GM19099 (cell line): ENCODE results near the gene NABP1.

Experiments
- POLR2A ChIP-seq: IDR thresholded peaks from 3 replicates; pipeline ENCODE4 v1.6.1; 2011; ENCODE audit warnings: low read depth; ENCODE audit not compliant: insufficient read length; ENCODE audit errors: extremely low read depth

NABP1 gene

GRCh38 chr2:191687867-191688266, 9.9 kb downstream of the NABP1 start:
- no peak for TF ChIP-seq POLR2A

GRCh38 chr2:191688934-191689695, 11.2 kb downstream of the NABP1 start:
- peak; percentile 14 for TF ChIP-seq POLR2A

- TF ChIP-seq POLR2A: no peak
These were observed 12.4 kb downstream of the NABP1 start for GRCh38 chr2:191690327-191690726.

- TF ChIP-seq POLR2A: no peak
These were observed 13.2 kb downstream of the NABP1 start for GRCh38 chr2:191691016-191691735.

- TF ChIP-seq POLR2A: no peak
These were observed 14.0 kb downstream of the NABP1 start for GRCh38 chr2:191691898-191692297.

- TF ChIP-seq POLR2A: no peak
These were observed 14.7 kb downstream of the NABP1 start for GRCh38 chr2:191692502-191693115.

GRCh38 chr2:191693166-191693565, 15.2 kb downstream of the NABP1 start:
- no peak for TF ChIP-seq POLR2A

- no peak for TF ChIP-seq POLR2A
These were observed 15.8 kb downstream of the NABP1 start for GRCh38 chr2:191693778-191694177.

GRCh38 chr2:191696001-191696400, 18.1 kb downstream of the NABP1 start:
- TF ChIP-seq POLR2A: no peak

GRCh38 chr2:191696966-191697365, 19.0 kb downstream of the NABP1 start:
- TF ChIP-seq POLR2A: no peak

- TF ChIP-seq POLR2A: no peak
These were observed 19.9 kb downstream of the NABP1 start for GRCh38 chr2:191697870-191698269.

- TF ChIP-seq POLR2A: no peak
These were observed 21.5 kb downstream of the NABP1 start for GRCh38 chr2:191699341-191699945.

- TF ChIP-seq POLR2A: no peak
These were observed 23.1 kb downstream of the NABP1 start for GRCh38 chr2:191701029-191701428.

- TF ChIP-seq POLR2A: no peak
These were observed 23.8 kb downstream of the NABP1 start for GRCh38 chr2:191701696-191702095.

GRCh38 chr2:191703079-191703725, 25.3 kb downstream of the NABP1 start:
- no peak for TF ChIP-seq POLR2A
